Gastrocnemius medialis (tissue), 4 donors: Measurements from ENCODE around the gene TIA1.
"Not testable (repeated sequence)": the region's sequence is repeated elsewhere in the genome, so short reads cannot be mapped to it uniquely, and the experiment has no call there.

Experiments used
- POLR2A ChIP-seq, 2 donors: fragments of 450-650 bp; IDR thresholded peaks; one replicate each; pipeline ENCODE4 v1.6.1; 2017; ENCODE audit warnings: antibody characterized with exemption in 2 of 2, mild to moderate bottlenecking in 2 of 2, moderate library complexity in 2 of 2
- TF ChIP-seq, protein P1 (sequence below), 5 experiments: fragments of 450-650 bp in 3 of 5; fragments of 200-600 bp in 2 of 5; sonication (generic) in 2 of 5; IDR thresholded peaks in 4 of 5; conservative IDR thresholded peaks in 1 of 5; 1 replicate in 4 of 5; 2 replicates in 1 of 5; pipeline ENCODE4 v1.5.1; 2016 to 2019; ENCODE audit warnings: antibody characterized with exemption in 5 of 5, mild to moderate bottlenecking in 3 of 5, moderate library complexity in 3 of 5

DNA sequence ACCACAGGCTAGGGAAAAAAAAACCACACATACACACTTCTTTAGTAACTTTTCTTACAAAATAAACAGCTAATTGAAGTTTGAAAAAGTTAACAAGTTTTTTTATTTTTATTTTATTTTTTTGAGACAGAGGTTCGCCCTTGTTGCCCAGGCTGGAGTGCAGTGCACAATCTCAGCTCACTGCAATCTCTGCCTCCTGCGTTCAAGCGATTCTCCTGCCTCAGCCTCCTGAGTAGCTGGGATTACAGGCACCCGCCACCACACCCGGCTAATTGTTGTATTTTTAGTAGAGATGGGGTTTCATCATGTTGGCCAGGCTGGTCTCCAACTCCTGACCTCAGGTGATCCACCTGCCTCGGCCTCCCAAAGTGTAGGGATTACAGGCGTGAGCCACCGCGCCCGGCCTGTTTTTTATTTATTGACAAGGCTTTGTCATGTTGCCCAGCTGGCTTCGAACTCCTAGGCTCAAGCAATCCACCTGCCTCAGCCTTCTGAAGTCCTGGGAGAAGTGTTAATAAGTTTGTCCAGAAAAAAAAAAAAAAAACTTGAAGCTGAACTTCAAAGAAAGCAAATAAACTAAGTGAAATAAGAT is 78.7 kb downstream of the TIA1 start:
- TF ChIP-seq, protein P1, sequence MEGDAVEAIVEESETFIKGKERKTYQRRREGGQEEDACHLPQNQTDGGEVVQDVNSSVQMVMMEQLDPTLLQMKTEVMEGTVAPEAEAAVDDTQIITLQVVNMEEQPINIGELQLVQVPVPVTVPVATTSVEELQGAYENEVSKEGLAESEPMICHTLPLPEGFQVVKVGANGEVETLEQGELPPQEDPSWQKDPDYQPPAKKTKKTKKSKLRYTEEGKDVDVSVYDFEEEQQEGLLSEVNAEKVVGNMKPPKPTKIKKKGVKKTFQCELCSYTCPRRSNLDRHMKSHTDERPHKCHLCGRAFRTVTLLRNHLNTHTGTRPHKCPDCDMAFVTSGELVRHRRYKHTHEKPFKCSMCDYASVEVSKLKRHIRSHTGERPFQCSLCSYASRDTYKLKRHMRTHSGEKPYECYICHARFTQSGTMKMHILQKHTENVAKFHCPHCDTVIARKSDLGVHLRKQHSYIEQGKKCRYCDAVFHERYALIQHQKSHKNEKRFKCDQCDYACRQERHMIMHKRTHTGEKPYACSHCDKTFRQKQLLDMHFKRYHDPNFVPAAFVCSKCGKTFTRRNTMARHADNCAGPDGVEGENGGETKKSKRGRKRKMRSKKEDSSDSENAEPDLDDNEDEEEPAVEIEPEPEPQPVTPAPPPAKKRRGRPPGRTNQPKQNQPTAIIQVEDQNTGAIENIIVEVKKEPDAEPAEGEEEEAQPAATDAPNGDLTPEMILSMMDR (IDR thresholded peaks at IDR 0.05 in 4 of 5, conservative IDR thresholded peaks at IDR 0.05 in 1 of 5): not testable (repeated sequence)
- not testable (repeated sequence) for TF ChIP-seq POLR2A (IDR thresholded peaks at IDR 0.05)
